Activated naive CD4-positive, alpha-beta T cell treated with anti-CD3 and anti-CD28 coated beads, Interleukin-2, amount 10 ng/mL, durations not matched to agents 7 days and 5 days (primary cell): ENCODE data around the gene CNPY2.
"Not testable (repeated sequence)": the region's sequence is repeated elsewhere in the genome, so short reads cannot be mapped to it uniquely, and the experiment has no call there.

Experiments
- CTCF ChIA-PET: fragments of 350-600 bp; sonication (Branson Sonifier 250); formaldehyde crosslinking; loops from one replicate; lab custom pipeline; 2021; ENCODE audit warnings: antibody characterized with exemption; lab: Charles Lee
- DNase-seq: peaks from one replicate; pipeline ENCODE4 v3.0.0-alpha.2; 2020
- H3K27ac Mint-ChIP-seq: one replicate; pipeline ENCODE4 v1.8.0; 2021; ENCODE audit warnings: mild to moderate bottlenecking, moderate library complexity, mixed read lengths
- H3K27me3 Mint-ChIP-seq: one replicate; pipeline ENCODE4 v1.8.0; 2021; ENCODE audit warnings: mild to moderate bottlenecking, mixed read lengths
- H3K36me3 Mint-ChIP-seq: one replicate; pipeline ENCODE4 v1.8.0; 2021; ENCODE audit warnings: mixed read lengths
- H3K4me1 Mint-ChIP-seq: one replicate; pipeline ENCODE4 v1.8.0; 2021; ENCODE audit warnings: mixed read lengths
- H3K4me3 Mint-ChIP-seq: one replicate; pipeline ENCODE4 v1.8.0; 2021; ENCODE audit warnings: mild to moderate bottlenecking, moderate library complexity, mixed read lengths
- H3K9me3 Mint-ChIP-seq: one replicate; pipeline ENCODE4 v1.8.0; 2021; ENCODE audit warnings: mixed read lengths

Gene CNPY2

GRCh38 chr12:56326126-56326525, 10.3 kb upstream of the CNPY2 start:
- Mint-ChIP-seq H3K27me3 (no peaks in the 10 kb centered on the region), H3K36me3 (peaks cover 38% of the 10 kb centered on the region), H3K4me1 (no peaks in the 10 kb centered on the region), H3K27ac (no peak overlapping the region), H3K4me3 (no peak overlapping the region), H3K9me3 (no peaks in the 10 kb centered on the region)
- no peak for DNase-seq
- CTCF ChIA-PET = interaction anchor here (1.5 kb wide), 1 partner anchor 138 kb away, joined by 4 read pairs; no protein-coding TSS in a partner anchor

- Mint-ChIP-seq H3K36me3 (peaks cover 43% of the 10 kb centered on the region), H3K4me1 (no peaks in the 10 kb centered on the region), H3K4me3 (no peak overlapping the region), H3K27me3 (no peaks in the 10 kb centered on the region), H3K9me3 (no peaks in the 10 kb centered on the region), H3K27ac (no peak overlapping the region)
- CTCF ChIA-PET = interaction anchor here (0.6 kb wide), 1 partner anchor 327 kb away, joined by 3 read pairs; the partner anchor contains the start of gene SUOX
- DNase-seq = no peak
Measured at GRCh38 chr12:56324206-56324605, 8.4 kb upstream of the CNPY2 start.

GRCh38 chr12:56321610-56322009, 5.8 kb upstream of the CNPY2 start:
- not testable (repeated sequence) for H3K4me1 Mint-ChIP-seq

GRCh38 chr12:56321027-56321426, 5.2 kb upstream of the CNPY2 start:
- Mint-ChIP-seq H3K4me3 (no peak overlapping the region), H3K36me3 (peaks cover 36% of the 10 kb centered on the region), H3K9me3 (no peaks in the 10 kb centered on the region), H3K27me3 (no peaks in the 10 kb centered on the region), H3K4me1 (peaks cover 8% of the 10 kb centered on the region), H3K27ac (no peak overlapping the region)
- CTCF ChIA-PET = interaction anchor here (1.2 kb wide), 1 partner anchor 21 kb away, joined by 4 read pairs; no protein-coding TSS in a partner anchor
- no peak for DNase-seq

More at GRCh38 chr12:56321610-56322009, 5.8 kb upstream of the CNPY2 start:
- H3K36me3 Mint-ChIP-seq = peaks cover 40% of the 10 kb centered on the region
- CTCF ChIA-PET, H3K4me3 Mint-ChIP-seq, H3K27ac Mint-ChIP-seq, H3K27me3 Mint-ChIP-seq, DNase-seq, H3K9me3 Mint-ChIP-seq: not testable (repeated sequence)

GRCh38 chr12:56317675-56318074, 1.9 kb upstream of the CNPY2 start:
- CTCF ChIA-PET = interaction anchor here (1.0 to 1.1 kb wide), 2 partner anchors 20 to 147 kb away, joined by 3 to 4 read pairs; no protein-coding TSS in a partner anchor
- H3K27me3 Mint-ChIP-seq = no peaks in the 10 kb centered on the region
- no peak for DNase-seq
- peaks cover 19% of the 10 kb centered on the region for H3K4me1 Mint-ChIP-seq
- no peak overlapping the region for H3K27ac Mint-ChIP-seq
- H3K4me3 Mint-ChIP-seq = no peak overlapping the region
- no peaks in the 10 kb centered on the region for H3K9me3 Mint-ChIP-seq
- peaks cover 28% of the 10 kb centered on the region for H3K36me3 Mint-ChIP-seq

- Mint-ChIP-seq H3K27ac (peak overlapping the region; percentile 93), H3K27me3 (no peaks in the 10 kb centered on the region), H3K9me3 (no peaks in the 10 kb centered on the region), H3K4me3 (peak overlapping the region; percentile 92), H3K4me1 (peaks cover 19% of the 10 kb centered on the region), H3K36me3 (peaks cover 28% of the 10 kb centered on the region)
- no peak for DNase-seq
- CTCF ChIA-PET = interaction anchor here (0.5 to 2.3 kb wide), 4 partner anchors 10 to 149 kb away, joined by 3 to 7 read pairs (median 4); partner anchors contain the start of gene CS
Measured at GRCh38 chr12:56315249-56315621, 553 bp downstream of the CNPY2 start.

- Mint-ChIP-seq H3K4me1 (peaks cover 11% of the 10 kb centered on the region), H3K27me3 (no peaks in the 10 kb centered on the region), H3K4me3 (no peak overlapping the region), H3K36me3 (peaks cover 18% of the 10 kb centered on the region), H3K9me3 (no peaks in the 10 kb centered on the region), H3K27ac (no peak overlapping the region)
- no peak for DNase-seq
- CTCF ChIA-PET = interaction anchor here (1.1 to 3.0 kb wide), 2 partner anchors 121 to 191 kb away, joined by 3 to 6 read pairs; partner anchors contain the start of gene SMARCC2
Measured at GRCh38 chr12:56311003-56311402, 4.8 kb downstream of the CNPY2 start.

- CTCF ChIA-PET = interaction anchor here (0.9 to 3.0 kb wide), 2 partner anchors 119 to 265 kb away, joined by 4 to 6 read pairs; partner anchors contain the start of gene SMARCC2
- peaks cover 11% of the 10 kb centered on the region for H3K36me3 Mint-ChIP-seq
- DNase-seq = no peak
- no peaks in the 10 kb centered on the region for H3K9me3 Mint-ChIP-seq
- no peaks in the 10 kb centered on the region for H3K4me1 Mint-ChIP-seq
- H3K27me3 Mint-ChIP-seq = no peaks in the 10 kb centered on the region
- H3K4me3 Mint-ChIP-seq = no peak overlapping the region
- H3K27ac Mint-ChIP-seq = no peak overlapping the region
Measured at GRCh38 chr12:56308714-56309113, 7.1 kb downstream of the CNPY2 start.

GRCh38 chr12:56307221-56307965, 8.4 kb downstream of the CNPY2 start:
- CTCF ChIA-PET = no interaction called here
- no peaks in the 10 kb centered on the region for H3K9me3 Mint-ChIP-seq
- no peak for DNase-seq
- no peak overlapping the region for H3K4me3 Mint-ChIP-seq
- H3K4me1 Mint-ChIP-seq = peaks cover under 1% of the 10 kb centered on the region
- peaks cover 11% of the 10 kb centered on the region for H3K36me3 Mint-ChIP-seq
- H3K27ac Mint-ChIP-seq = no peak overlapping the region
- H3K27me3 Mint-ChIP-seq = no peaks in the 10 kb centered on the region

- H3K4me1 Mint-ChIP-seq = peaks cover 20% of the 10 kb centered on the region
- H3K4me3 Mint-ChIP-seq = no peak overlapping the region
- no peak for DNase-seq
- no peaks in the 10 kb centered on the region for H3K9me3 Mint-ChIP-seq
- H3K27me3 Mint-ChIP-seq = no peaks in the 10 kb centered on the region
- peaks cover 6% of the 10 kb centered on the region for H3K36me3 Mint-ChIP-seq
- CTCF ChIA-PET = interaction anchor here (0.9 to 1.7 kb wide), 2 partner anchors 11 to 23 kb away, joined by 4 to 7 read pairs; partner anchors contain the start of gene CNPY2
- no peak overlapping the region for H3K27ac Mint-ChIP-seq
Measured at GRCh38 chr12:56304872-56305590, 10.8 kb downstream of the CNPY2 start.

- Mint-ChIP-seq H3K4me3 (no peak overlapping the region), H3K9me3 (no peaks in the 10 kb centered on the region)
Measured at GRCh38 chr12:56304276-56304675, 11.5 kb downstream of the CNPY2 start.

GRCh38 chr12:56300644-56301464, 14.9 kb downstream of the CNPY2 start:
- H3K36me3 Mint-ChIP-seq = peaks cover 21% of the 10 kb centered on the region

More at GRCh38 chr12:56304276-56304675, 11.5 kb downstream of the CNPY2 start:
- Mint-ChIP-seq H3K4me1 (peaks cover 20% of the 10 kb centered on the region), H3K36me3 (peaks cover 3% of the 10 kb centered on the region), H3K27me3 (no peaks in the 10 kb centered on the region), H3K27ac (no peak overlapping the region)
- CTCF ChIA-PET = interaction anchor here (0.9 to 1.7 kb wide), 2 partner anchors 11 to 23 kb away, joined by 4 to 7 read pairs; partner anchors contain the start of gene CNPY2
- DNase-seq = no peak

More at GRCh38 chr12:56300644-56301464, 14.9 kb downstream of the CNPY2 start:
- H3K9me3 Mint-ChIP-seq = no peaks in the 10 kb centered on the region
- DNase-seq = no peak
- peak overlapping the region; percentile 96 for H3K27ac Mint-ChIP-seq
- H3K4me3 Mint-ChIP-seq = peak overlapping the region; percentile 86
- no peaks in the 10 kb centered on the region for H3K27me3 Mint-ChIP-seq
- peaks cover 51% of the 10 kb centered on the region for H3K4me1 Mint-ChIP-seq
- CTCF ChIA-PET = interaction anchor here (0.7 to 1.5 kb wide), 7 partner anchors 15 to 107 kb away, joined by 3 to 4 read pairs (median 3); partner anchors contain the start of genes ANKRD52, CNPY2 and COQ10A
